ENCODE measurements around the gene ETS1.

Gene ETS1

GRCh38 chr11:128587415-128587814 lies at the start of gene ETS1:
Gene ETS1, minus strand, starts transcription at chr11:128587558. Its CDS starts 14,428 bp downstream, at chr11:128573130.
- no peak for DNase-seq

GRCh38 chr11:128634395-128634794 lies 47.0 kb upstream of the ETS1 start:
- DNase-seq, result no peak

GRCh38 chr11:128633384-128633965 lies 46.1 kb upstream of the ETS1 start:
- DNase-seq, result no peak

GRCh38 chr11:128632141-128632791 lies 44.9 kb upstream of the ETS1 start:
- DNase-seq, result peak; percentile 65

GRCh38 chr11:128630367-128631230 lies 43.2 kb upstream of the ETS1 start:
- DNase-seq, result peak; percentile 90

GRCh38 chr11:128629516-128630106 lies 42.3 kb upstream of the ETS1 start:
- no peak for DNase-seq

GRCh38 chr11:128628686-128629085 lies 41.3 kb upstream of the ETS1 start:
- DNase-seq, result peak; percentile 59

GRCh38 chr11:128628325-128628673 lies 40.9 kb upstream of the ETS1 start:
- DNase-seq, result no peak

GRCh38 chr11:128627666-128628324 lies 40.4 kb upstream of the ETS1 start:
- peak; percentile 54 for DNase-seq

- no peak for DNase-seq
Measured at GRCh38 chr11:128626913-128627665, 39.7 kb upstream of the ETS1 start.

- no peak for DNase-seq
Measured at GRCh38 chr11:128625746-128626145, 38.4 kb upstream of the ETS1 start.

- DNase-seq, result no peak
Measured at GRCh38 chr11:128625326-128625725, 38.0 kb upstream of the ETS1 start.

- peak; percentile 79 for DNase-seq
Measured at GRCh38 chr11:128624269-128625175, 37.2 kb upstream of the ETS1 start.

- DNase-seq, result no peak
Measured at GRCh38 chr11:128623091-128623490, 35.7 kb upstream of the ETS1 start.

- DNase-seq, result no peak
Measured at GRCh38 chr11:128621601-128622501, 34.5 kb upstream of the ETS1 start.

- DNase-seq, result no peak
Measured at GRCh38 chr11:128620309-128621100, 33.1 kb upstream of the ETS1 start.

GRCh38 chr11:128619540-128620308 lies 32.4 kb upstream of the ETS1 start:
- DNase-seq, result no peak

GRCh38 chr11:128619007-128619406 lies 31.6 kb upstream of the ETS1 start:
- DNase-seq, result no peak
